RWPE1 (cell line): ENCODE measurements around the gene SAT1.

Experiments used
- CTCF ChIA-PET: fragments of 350-600 bp; sonication (Branson Sonifier 250); formaldehyde crosslinking; extraction: SDS; loops from one replicate; lab custom pipeline; 2021; lab: Yijun Ruan, JAX
- POLR2A ChIA-PET: fragments of 400-600 bp; formaldehyde crosslinking; extraction: SDS; loops from one replicate; lab custom pipeline; 2020; ENCODE audit warnings: antibody characterized with exemption; ENCODE audit not compliant: low non-redundant PET; lab: Yijun Ruan, JAX
- DNase-seq: peaks from one replicate; pipeline ENCODE4 v3.0.0; 2012; ENCODE audit warnings: low spot score
- H3K27ac ChIP-seq: fragments of 450-650 bp; 2 replicates; pipeline ENCODE4 v1.5.1; 2017
- TF ChIP-seq, protein P1 (sequence below): fragments of 450-650 bp; conservative IDR thresholded peaks from 2 replicates; pipeline ENCODE4 v1.5.1; 2017; ENCODE audit warnings: low read depth, mild to moderate bottlenecking

Gene SAT1

DNA sequence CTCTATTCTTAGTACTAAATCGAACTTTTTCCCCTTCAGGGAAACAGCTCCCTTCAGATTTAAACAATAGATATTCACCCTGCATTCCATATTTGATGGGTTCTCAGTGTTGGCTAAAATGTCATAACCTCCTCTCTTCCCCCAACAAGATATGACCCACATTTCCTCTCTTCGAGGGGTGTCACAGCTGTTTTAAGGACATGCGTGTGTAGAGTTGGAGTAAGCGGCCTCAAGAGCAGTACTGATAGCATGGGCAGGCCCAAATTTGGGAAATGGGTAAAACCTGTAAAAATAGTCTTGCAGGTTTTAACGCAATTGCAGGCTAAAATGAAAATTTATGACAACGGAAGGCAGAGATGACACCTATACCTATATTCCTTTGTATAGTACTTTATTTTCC lies 28.7 kb downstream of the SAT1 start:
- DNase-seq = no peak
- no peak overlapping the region for H3K27ac ChIP-seq
- ChIA-PET CTCF (no interaction called here), POLR2A (no interaction called here)
- TF ChIP-seq, protein P1, sequence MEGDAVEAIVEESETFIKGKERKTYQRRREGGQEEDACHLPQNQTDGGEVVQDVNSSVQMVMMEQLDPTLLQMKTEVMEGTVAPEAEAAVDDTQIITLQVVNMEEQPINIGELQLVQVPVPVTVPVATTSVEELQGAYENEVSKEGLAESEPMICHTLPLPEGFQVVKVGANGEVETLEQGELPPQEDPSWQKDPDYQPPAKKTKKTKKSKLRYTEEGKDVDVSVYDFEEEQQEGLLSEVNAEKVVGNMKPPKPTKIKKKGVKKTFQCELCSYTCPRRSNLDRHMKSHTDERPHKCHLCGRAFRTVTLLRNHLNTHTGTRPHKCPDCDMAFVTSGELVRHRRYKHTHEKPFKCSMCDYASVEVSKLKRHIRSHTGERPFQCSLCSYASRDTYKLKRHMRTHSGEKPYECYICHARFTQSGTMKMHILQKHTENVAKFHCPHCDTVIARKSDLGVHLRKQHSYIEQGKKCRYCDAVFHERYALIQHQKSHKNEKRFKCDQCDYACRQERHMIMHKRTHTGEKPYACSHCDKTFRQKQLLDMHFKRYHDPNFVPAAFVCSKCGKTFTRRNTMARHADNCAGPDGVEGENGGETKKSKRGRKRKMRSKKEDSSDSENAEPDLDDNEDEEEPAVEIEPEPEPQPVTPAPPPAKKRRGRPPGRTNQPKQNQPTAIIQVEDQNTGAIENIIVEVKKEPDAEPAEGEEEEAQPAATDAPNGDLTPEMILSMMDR = no peak

GRCh38 chrX:23813808-23814207 lies 30.8 kb downstream of the SAT1 start:
- ChIA-PET CTCF (interaction anchor here (0.9 kb wide), 1 partner anchor 31 kb away, joined by 3 read pairs; the partner anchor contains the start of gene SAT1), POLR2A (no interaction called here)
- H3K27ac ChIP-seq = no peak overlapping the region
- no peak for DNase-seq
- TF ChIP-seq, protein P1 = no peak

DNA sequence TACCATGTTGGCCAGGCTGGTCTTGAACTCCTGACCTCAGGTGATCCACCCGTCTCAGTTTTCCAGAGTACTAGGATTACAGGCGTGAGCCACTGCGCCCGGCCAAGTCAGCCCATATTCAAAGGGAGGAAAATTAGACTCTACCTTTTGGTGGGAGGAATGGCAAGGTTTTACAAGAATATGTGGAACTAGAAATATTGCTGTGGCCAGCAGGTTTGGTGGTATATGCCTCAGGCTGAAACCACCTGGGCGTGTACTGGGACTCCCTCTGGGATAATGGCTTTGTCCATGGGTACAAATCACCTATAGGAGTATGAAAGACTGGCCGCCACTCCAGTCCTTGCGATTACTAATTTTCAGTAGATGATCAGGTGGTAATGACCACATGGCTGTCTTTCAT lies 32.4 kb downstream of the SAT1 start:
- TF ChIP-seq, protein P1 = no peak
- POLR2A ChIA-PET = no interaction called here
- CTCF ChIA-PET = no interaction called here
- no peak overlapping the region for H3K27ac ChIP-seq
- DNase-seq = no peak

DNA sequence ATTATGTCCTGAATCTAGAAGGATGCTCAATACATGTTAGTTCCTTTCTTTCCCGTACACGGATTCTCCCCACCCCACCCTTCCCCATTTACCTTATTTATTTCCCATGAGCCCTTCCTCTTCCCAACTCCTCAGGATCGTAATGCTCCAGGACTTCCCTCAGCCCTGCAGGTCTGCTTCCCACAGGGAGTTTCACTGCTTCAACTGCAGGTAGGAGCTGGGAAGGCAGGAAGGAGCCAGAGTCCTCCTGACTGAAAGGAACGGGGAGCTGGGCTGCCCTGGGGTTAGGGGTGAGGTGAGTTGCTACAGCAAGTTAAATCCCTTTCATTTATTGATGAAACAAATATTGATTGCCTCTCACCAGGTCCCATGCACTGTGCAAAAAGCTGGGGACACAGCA lies 33.2 kb downstream of the SAT1 start:
- TF ChIP-seq, protein P1 = no peak
- ChIA-PET POLR2A (no interaction called here), CTCF (no interaction called here)
- H3K27ac ChIP-seq = no peak overlapping the region
- no peak for DNase-seq

DNA sequence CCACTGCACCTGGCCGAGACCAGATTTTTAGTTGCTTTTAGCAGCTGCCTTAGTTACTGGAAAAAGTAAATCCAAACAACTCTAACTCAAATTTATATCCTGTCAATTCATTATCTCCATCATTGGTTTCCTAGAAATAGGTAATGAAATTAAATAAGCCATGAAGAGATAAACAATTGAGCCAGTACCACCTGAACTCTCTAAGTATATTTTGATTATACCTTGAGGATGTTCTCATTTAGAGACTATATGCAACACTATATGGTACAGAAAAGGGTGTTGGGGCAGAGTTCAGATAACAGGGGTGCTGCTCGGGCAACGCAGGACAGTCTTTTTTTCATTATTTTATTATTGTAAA lies 35.0 kb downstream of the SAT1 start:
- H3K27ac ChIP-seq = no peak overlapping the region
- no peak for DNase-seq
- POLR2A ChIA-PET = no interaction called here
- CTCF ChIA-PET = no interaction called here
- TF ChIP-seq, protein P1 = no peak

- ChIA-PET CTCF (no interaction called here), POLR2A (no interaction called here)
- TF ChIP-seq, protein P1 = no peak
- DNase-seq = no peak
- H3K27ac ChIP-seq = no peak overlapping the region
These were observed 36.6 kb downstream of the SAT1 start for GRCh38 chrX:23819385-23820234.
